Femur (tissue), 1 donor: ENCODE data around the gene CMTM6.
A peak's percentile ranks its signal among the peaks of the same experiment; 100 is the strongest.
"Not testable (repeated sequence)": the region's sequence is repeated elsewhere in the genome, so short reads cannot be mapped to it uniquely, and the experiment has no call there.

Experiments
- DNase-seq: peaks from one replicate; pipeline ENCODE4 v3.0.0-alpha.2; 2017

CMTM6 gene

GRCh38 chr3:32498992-32499391 lies 3.7 kb downstream of the CMTM6 start:
- DNase-seq, result no peak

- DNase-seq, result no peak
Measured at GRCh38 chr3:32498252-32498651, 4.4 kb downstream of the CMTM6 start.

- DNase-seq, result no peak
Measured at GRCh38 chr3:32495609-32496008, 7.0 kb downstream of the CMTM6 start.

GRCh38 chr3:32495085-32495484 lies 7.6 kb downstream of the CMTM6 start:
- no peak for DNase-seq

GRCh38 chr3:32493437-32494414 lies 8.9 kb downstream of the CMTM6 start:
- no peak for DNase-seq

- DNase-seq, result no peak
Measured at GRCh38 chr3:32492684-32493436, 9.8 kb downstream of the CMTM6 start.

- no peak for DNase-seq
Measured at GRCh38 chr3:32488474-32489008, 14.1 kb downstream of the CMTM6 start.

GRCh38 chr3:32487781-32488473 lies 14.7 kb downstream of the CMTM6 start:
- DNase-seq, result no peak

GRCh38 chr3:32484436-32484835 lies 18.2 kb downstream of the CMTM6 start:
- DNase-seq, result no peak

- no peak for DNase-seq
Measured at GRCh38 chr3:32483772-32484171, 18.9 kb downstream of the CMTM6 start.

GRCh38 chr3:32482693-32483092 lies 20.0 kb downstream of the CMTM6 start:
- no peak for DNase-seq

- DNase-seq, result no peak
Measured at GRCh38 chr3:32481791-32482631, 20.6 kb downstream of the CMTM6 start.

- DNase-seq, result no peak
Measured at GRCh38 chr3:32480604-32481003, 22.0 kb downstream of the CMTM6 start.

- no peak for DNase-seq
Measured at GRCh38 chr3:32474201-32474600, 28.5 kb downstream of the CMTM6 start.

- DNase-seq, result not testable (repeated sequence)
Measured at GRCh38 chr3:32472151-32472550, 30.5 kb downstream of the CMTM6 start.

GRCh38 chr3:32471246-32471645 lies 31.4 kb downstream of the CMTM6 start:
- DNase-seq, result no peak

GRCh38 chr3:32470362-32470761 lies 32.3 kb downstream of the CMTM6 start:
- no peak for DNase-seq

- no peak for DNase-seq
Measured at GRCh38 chr3:32469151-32469874, 33.3 kb downstream of the CMTM6 start.

GRCh38 chr3:32467333-32468070 lies 35.1 kb downstream of the CMTM6 start:
- DNase-seq, result peak; percentile 87

- not testable (repeated sequence) for DNase-seq
Measured at GRCh38 chr3:32466808-32467207, 35.8 kb downstream of the CMTM6 start.

GRCh38 chr3:32464726-32465125 lies 37.9 kb downstream of the CMTM6 start:
- not testable (repeated sequence) for DNase-seq
